SK-N-SH (cell line): ENCODE results near the gene ANKS1B. TPM values are rescaled to one million over a fixed set of nuclear protein-coding genes. Genes with fewer than 3 reads are reported as not detected.

ENCODE experiments used
- CTCF ChIA-PET: fragments of 300-600, 350-600 bp; formaldehyde crosslinking; extraction: SDS; loops from one replicate; lab custom pipeline; 2021; lab: Yijun Ruan, JAX
- POLR2A ChIA-PET: fragments of 350-600 bp; sonication (Branson Sonifier 250); formaldehyde crosslinking; extraction: SDS; loops from one replicate; lab custom pipeline; 2020; ENCODE audit warnings: antibody characterized with exemption, inconsistent platforms; lab: Yijun Ruan, JAX
- DNase-seq: peaks from one replicate; pipeline ENCODE4 v3.0.0; 2012
- H2AFZ ChIP-seq: fragments of 200-600 bp; sonication (generic); 2 replicates; pipeline ENCODE4 v1.8.1; 2016; ENCODE audit warnings: antibody characterized with exemption, mild to moderate bottlenecking, low read depth
- H3F3A ChIP-seq: fragments of 200-600 bp; sonication (generic); replicated peaks from 2 replicates; pipeline ENCODE3; 2016; ENCODE audit warnings: antibody characterized with exemption, mild to moderate bottlenecking; ENCODE audit not compliant: insufficient read depth
- H3K27ac ChIP-seq, 2 experiments: fragments of 200-500 bp in 1 of 2; fragments of 200-600 bp in 1 of 2; sonication (Bioruptor generic) in 1 of 2; sonication (generic), shearing (Covaris generic) in 1 of 2; 2 replicates each; pipeline versions ENCODE4 v1.5.1 to v1.6.1; 2014 to 2016; ENCODE audit warnings: low read depth in 2 of 2, inconsistent platforms in 1 of 2, low read length in 1 of 2, mild to moderate bottlenecking in 1 of 2, mixed read lengths in 1 of 2
- H3K27me3 ChIP-seq: fragments of 200-600 bp; sonication (generic), shearing (Covaris generic); 2 replicates; pipeline ENCODE4 v1.6.1; 2016; ENCODE audit warnings: mixed run types; ENCODE audit not compliant: insufficient read depth
- H3K36me3 ChIP-seq, 2 experiments: fragments of 200-500 bp in 1 of 2; fragments of 200-600 bp in 1 of 2; sonication (Bioruptor generic) in 1 of 2; sonication (generic) in 1 of 2; replicated peaks in 1 of 2; 2 replicates each; pipeline versions ENCODE3 to v1.5.1; 2014 to 2016; ENCODE audit warnings: low read length in 1 of 2, mild to moderate bottlenecking in 1 of 2; ENCODE audit not compliant: insufficient read depth in 2 of 2, control insufficient read depth in 1 of 2
- H3K4me1 ChIP-seq, 2 experiments: fragments of 200-500 bp in 1 of 2; fragments of 200-600 bp in 1 of 2; sonication (Bioruptor generic) in 1 of 2; sonication (generic), shearing (Covaris generic) in 1 of 2; 2 replicates each; pipeline versions ENCODE4 v1.5.1 to v1.6.1; 2014 to 2016; ENCODE audit warnings: low read depth in 1 of 2, low read length in 1 of 2, mixed run types in 1 of 2; ENCODE audit not compliant: insufficient read depth in 2 of 2, control insufficient read depth in 1 of 2
- H3K4me2 ChIP-seq: fragments of 200-600 bp; sonication (generic), shearing (Covaris generic); 2 replicates; pipeline ENCODE4 v1.6.1; 2017; ENCODE audit warnings: mixed run types
- H3K4me3 ChIP-seq, 2 experiments: fragments of 200-500 bp in 1 of 2; fragments of 200-600 bp in 1 of 2; sonication (Bioruptor generic) in 1 of 2; sonication (generic), shearing (Covaris generic) in 1 of 2; 2 replicates each; pipeline versions ENCODE4 v1.5.1 to v1.8.1; 2014 to 2016; ENCODE audit warnings: low read depth in 2 of 2, inconsistent platforms in 1 of 2, low read length in 1 of 2, mild to moderate bottlenecking in 1 of 2, mixed read lengths in 1 of 2, moderate library complexity in 1 of 2
- H3K79me2 ChIP-seq: fragments of 200-600 bp; sonication (generic); 2 replicates; pipeline ENCODE4 v1.8.1; 2017; ENCODE audit warnings: mild to moderate bottlenecking; ENCODE audit not compliant: insufficient read depth
- H3K9ac ChIP-seq: fragments of 200-600 bp; sonication (generic); 2 replicates; pipeline ENCODE4 v1.6.1; 2017; ENCODE audit warnings: mixed run types
- H3K9me2 ChIP-seq: fragments of 200-600 bp; sonication (generic); 2 replicates; pipeline ENCODE4 v1.6.1; 2017; ENCODE audit warnings: mixed run types
- H3K9me3 ChIP-seq: fragments of 200-600 bp; sonication (generic); 2 replicates; pipeline ENCODE4 v1.6.1; 2017; ENCODE audit warnings: mixed run types, mild to moderate bottlenecking, moderate library complexity
- H4K20me1 ChIP-seq: fragments of 200-600 bp; sonication (generic); 2 replicates; pipeline ENCODE4 v1.6.1; 2017; ENCODE audit warnings: mild to moderate bottlenecking, mixed run types; ENCODE audit not compliant: insufficient read depth
- ELF1 ChIP-seq: IDR thresholded peaks from 2 replicates; pipeline ENCODE4 v1.4.0; 2012
- FOXM1 ChIP-seq: IDR thresholded peaks from 2 replicates; pipeline ENCODE4 v1.4.0; 2012; ENCODE audit warnings: low read depth, mild to moderate bottlenecking
- GABPA ChIP-seq: IDR thresholded peaks from 2 replicates; pipeline ENCODE4 v1.4.0; 2012; ENCODE audit warnings: low read depth, mild to moderate bottlenecking
- GATA2 ChIP-seq: sonication (generic); formaldehyde crosslinking; IDR thresholded peaks from 2 replicates; pipeline ENCODE4 v1.5.0; 2020; ENCODE audit warnings: mild to moderate bottlenecking, missing genetic modification reagents
- MEF2A ChIP-seq: IDR thresholded peaks from 2 replicates; pipeline ENCODE4 v1.4.0; 2012; ENCODE audit warnings: low read depth, borderline replicate concordance
- MXI1 ChIP-seq: IDR thresholded peaks from 2 replicates; pipeline ENCODE4 v1.6.1; 2012; ENCODE audit warnings: mild to moderate bottlenecking, low read depth, low read length, improper control_type of control experiment
- POLR2AphosphoS5 ChIP-seq: IDR thresholded peaks from 2 replicates; pipeline ENCODE4 v1.6.1; 2012; ENCODE audit warnings: low read depth, low read length
- RFX5 ChIP-seq: IDR thresholded peaks from 2 replicates; pipeline ENCODE4 v1.6.1; 2012; ENCODE audit warnings: mild to moderate bottlenecking, improper control_type of control experiment, low read length
- RXRA ChIP-seq: IDR thresholded peaks from 2 replicates; pipeline ENCODE4 v1.4.0; 2012; ENCODE audit warnings: low read depth, mild to moderate bottlenecking, borderline replicate concordance
- SMC3 ChIP-seq: IDR thresholded peaks from 2 replicates; pipeline ENCODE4 v1.6.1; 2012; ENCODE audit warnings: low read depth, low read length, improper control_type of control experiment
- TEAD4 ChIP-seq: IDR thresholded peaks from 2 replicates; pipeline ENCODE4 v1.4.0; 2012; ENCODE audit warnings: mild to moderate bottlenecking, borderline replicate concordance; ENCODE audit not compliant: insufficient read depth
- YY1 ChIP-seq: IDR thresholded peaks from 2 replicates; pipeline ENCODE4 v1.4.0; 2012; ENCODE audit warnings: low read depth, mild to moderate bottlenecking
- WGBS: methylation state at CpG from one replicate; pipeline ENCODE4 v1.1.6; 2017; ENCODE audit warnings: low lambda C conversion rate; 5-methylcytosine and 5-hydroxymethylcytosine counted together
- polyA plus RNA-seq, 3 experiments: library from polyadenylated mRNA; depleted of rRNA; stranded (reverse); fragments of >200 nt; gene quantifications; 2 replicates each; pipeline ENCODE4 v1.2.3, GENCODE V29; 2012
- TF ChIP-seq, protein P1 (sequence below): fragments of 150-350 bp; IDR thresholded peaks from 2 replicates; pipeline ENCODE4 v1.6.1; 2016; ENCODE audit warnings: mild to moderate bottlenecking, low read depth, low read length
- TF ChIP-seq, protein P2 (sequence below): IDR thresholded peaks from 2 replicates; pipeline ENCODE4 v1.4.0; 2012; ENCODE audit warnings: low read depth, borderline replicate concordance
- TF ChIP-seq, protein P3 (sequence below): fragments of 150-350 bp; IDR thresholded peaks from 2 replicates; pipeline ENCODE4 v1.6.1; 2017; ENCODE audit warnings: antibody characterized with exemption, low read length, low read depth, borderline replicate concordance
- TF ChIP-seq, protein P4 (sequence below): IDR thresholded peaks from 2 replicates; pipeline ENCODE4 v1.4.0; 2012; ENCODE audit warnings: low read depth, borderline replicate concordance
- TF ChIP-seq, protein P5 (sequence below): IDR thresholded peaks from 2 replicates; pipeline ENCODE4 v1.6.1; 2012; ENCODE audit warnings: mild to moderate bottlenecking, low read depth, low read length, moderate library complexity

The ANKS1B gene
- polyA plus RNA-seq, 1 of the 3 experiments (the other 2 are of a cell fraction): 1.8 TPM

DNA sequence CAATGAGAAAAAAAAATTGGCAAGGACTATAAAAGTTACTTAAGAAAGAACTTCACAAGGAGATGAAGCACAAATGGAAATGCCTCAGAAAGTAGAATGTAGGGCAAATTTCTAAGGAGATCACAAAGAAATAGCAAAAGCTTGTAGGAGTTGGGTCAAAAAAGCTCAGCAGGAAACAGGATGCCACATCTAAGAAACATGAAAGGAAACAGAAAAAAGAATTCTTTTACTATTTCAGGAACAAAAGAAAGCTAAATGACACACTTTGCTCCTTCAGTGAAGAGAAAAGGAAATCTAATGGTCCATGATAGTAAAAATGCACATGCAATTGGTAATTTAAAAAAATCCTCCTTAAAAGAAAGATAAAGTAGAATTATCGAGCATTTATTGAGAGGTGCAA, 789.3 kb downstream of the ANKS1B start (continued):
- TF ChIP-seq, protein P1, sequence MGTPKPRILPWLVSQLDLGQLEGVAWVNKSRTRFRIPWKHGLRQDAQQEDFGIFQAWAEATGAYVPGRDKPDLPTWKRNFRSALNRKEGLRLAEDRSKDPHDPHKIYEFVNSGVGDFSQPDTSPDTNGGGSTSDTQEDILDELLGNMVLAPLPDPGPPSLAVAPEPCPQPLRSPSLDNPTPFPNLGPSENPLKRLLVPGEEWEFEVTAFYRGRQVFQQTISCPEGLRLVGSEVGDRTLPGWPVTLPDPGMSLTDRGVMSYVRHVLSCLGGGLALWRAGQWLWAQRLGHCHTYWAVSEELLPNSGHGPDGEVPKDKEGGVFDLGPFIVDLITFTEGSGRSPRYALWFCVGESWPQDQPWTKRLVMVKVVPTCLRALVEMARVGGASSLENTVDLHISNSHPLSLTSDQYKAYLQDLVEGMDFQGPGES: no peak
- TF ChIP-seq YY1 (no peak), POLR2AphosphoS5 (no peak)

DNA sequence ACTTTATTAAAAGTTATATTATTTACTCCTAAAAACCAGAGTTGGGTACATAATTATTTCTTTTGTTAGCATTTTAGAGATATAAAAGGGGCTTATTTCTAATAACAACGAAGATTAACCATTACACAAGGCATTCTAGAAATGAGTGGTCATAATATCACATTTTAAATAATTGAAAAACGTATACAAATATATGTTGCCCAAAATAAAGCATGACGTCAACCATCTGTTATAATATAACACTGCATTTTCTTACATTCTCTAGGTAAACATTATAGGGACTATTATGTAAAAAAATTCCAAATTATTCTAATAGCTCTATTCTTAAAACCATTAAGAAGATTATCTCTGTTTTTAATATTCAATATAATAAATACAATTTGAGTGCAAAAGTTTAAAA, 792.2 kb downstream of the ANKS1B start:
- H3K9ac ChIP-seq: no peak overlapping the region
- no peak overlapping the region for H3K4me3 ChIP-seq
- H3K27me3 ChIP-seq: no peaks in the 10 kb centered on the region
- CTCF ChIA-PET: no interaction called here
- H3K36me3 ChIP-seq: no peaks in the 10 kb centered on the region
- no peaks in the 10 kb centered on the region for H3K79me2 ChIP-seq
- H3K4me1 ChIP-seq: no peaks in the 10 kb centered on the region
- H3K27ac ChIP-seq: no peak overlapping the region
- TF ChIP-seq GATA2 (no peak), TEAD4 (no peak), ELF1 (no peak)
- TF ChIP-seq, protein P2, sequence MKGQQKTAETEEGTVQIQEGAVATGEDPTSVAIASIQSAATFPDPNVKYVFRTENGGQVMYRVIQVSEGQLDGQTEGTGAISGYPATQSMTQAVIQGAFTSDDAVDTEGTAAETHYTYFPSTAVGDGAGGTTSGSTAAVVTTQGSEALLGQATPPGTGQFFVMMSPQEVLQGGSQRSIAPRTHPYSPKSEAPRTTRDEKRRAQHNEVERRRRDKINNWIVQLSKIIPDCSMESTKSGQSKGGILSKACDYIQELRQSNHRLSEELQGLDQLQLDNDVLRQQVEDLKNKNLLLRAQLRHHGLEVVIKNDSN: no peak
- TF ChIP-seq, all 33 proteins: peak for 0
- WGBS: 17% methylated on average over 3 of the region's 3 CpGs
- H4K20me1 ChIP-seq: no peaks in the 10 kb centered on the region
- no peak for DNase-seq
- no peaks in the 10 kb centered on the region for H3K9me3 ChIP-seq
- H2AFZ ChIP-seq: no peak overlapping the region
- no peak overlapping the region for H3K4me2 ChIP-seq
- H3K9me2 ChIP-seq: no peaks in the 10 kb centered on the region
- POLR2A ChIA-PET: no interaction called here
- H3F3A ChIP-seq: no peaks in the 10 kb centered on the region

DNA sequence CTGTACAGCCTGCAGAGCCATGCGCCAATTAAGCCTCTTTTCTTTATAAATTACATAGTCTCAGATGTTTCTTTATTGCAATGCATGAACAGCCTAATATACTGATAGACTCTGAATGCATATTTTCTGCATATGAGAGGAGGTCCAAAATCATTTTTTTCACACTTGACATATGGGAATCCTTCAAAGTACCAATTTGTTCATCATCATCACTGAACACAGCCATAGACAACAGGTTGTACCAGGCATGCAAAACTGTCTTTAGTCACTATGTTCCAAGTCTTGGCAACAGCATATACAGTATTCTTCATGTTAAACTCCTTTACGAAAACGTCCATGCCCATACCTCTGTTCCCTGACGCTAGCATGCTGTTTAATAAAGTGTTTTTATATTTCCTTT, 807.9 kb downstream of the ANKS1B start:
- H4K20me1 ChIP-seq: no peaks in the 10 kb centered on the region
- no peaks in the 10 kb centered on the region for H3K9me3 ChIP-seq
- ChIA-PET POLR2A (no interaction called here), CTCF (no interaction called here)
- no peaks in the 10 kb centered on the region for H3K36me3 ChIP-seq
- H3K79me2 ChIP-seq: no peaks in the 10 kb centered on the region
- no peak overlapping the region for H3K27ac ChIP-seq
- DNase-seq: no peak
- no peak overlapping the region for H2AFZ ChIP-seq
- WGBS: 36% methylated on average over 4 of the region's 4 CpGs
- H3K9me2 ChIP-seq: no peaks in the 10 kb centered on the region
- no peak overlapping the region for H3K9ac ChIP-seq
- no peaks in the 10 kb centered on the region for H3K4me1 ChIP-seq
- H3F3A ChIP-seq: no peaks in the 10 kb centered on the region
- H3K4me3 ChIP-seq: no peak overlapping the region
- H3K27me3 ChIP-seq: no peaks in the 10 kb centered on the region
- no peak overlapping the region for H3K4me2 ChIP-seq
- TF ChIP-seq, protein P2: no peak
- no peak for TF ChIP-seq FOXM1
- TF ChIP-seq, protein P3, sequence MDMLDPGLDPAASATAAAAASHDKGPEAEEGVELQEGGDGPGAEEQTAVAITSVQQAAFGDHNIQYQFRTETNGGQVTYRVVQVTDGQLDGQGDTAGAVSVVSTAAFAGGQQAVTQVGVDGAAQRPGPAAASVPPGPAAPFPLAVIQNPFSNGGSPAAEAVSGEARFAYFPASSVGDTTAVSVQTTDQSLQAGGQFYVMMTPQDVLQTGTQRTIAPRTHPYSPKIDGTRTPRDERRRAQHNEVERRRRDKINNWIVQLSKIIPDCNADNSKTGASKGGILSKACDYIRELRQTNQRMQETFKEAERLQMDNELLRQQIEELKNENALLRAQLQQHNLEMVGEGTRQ: no peak
- TF ChIP-seq SMC3: no peak
- TF ChIP-seq, protein P4, sequence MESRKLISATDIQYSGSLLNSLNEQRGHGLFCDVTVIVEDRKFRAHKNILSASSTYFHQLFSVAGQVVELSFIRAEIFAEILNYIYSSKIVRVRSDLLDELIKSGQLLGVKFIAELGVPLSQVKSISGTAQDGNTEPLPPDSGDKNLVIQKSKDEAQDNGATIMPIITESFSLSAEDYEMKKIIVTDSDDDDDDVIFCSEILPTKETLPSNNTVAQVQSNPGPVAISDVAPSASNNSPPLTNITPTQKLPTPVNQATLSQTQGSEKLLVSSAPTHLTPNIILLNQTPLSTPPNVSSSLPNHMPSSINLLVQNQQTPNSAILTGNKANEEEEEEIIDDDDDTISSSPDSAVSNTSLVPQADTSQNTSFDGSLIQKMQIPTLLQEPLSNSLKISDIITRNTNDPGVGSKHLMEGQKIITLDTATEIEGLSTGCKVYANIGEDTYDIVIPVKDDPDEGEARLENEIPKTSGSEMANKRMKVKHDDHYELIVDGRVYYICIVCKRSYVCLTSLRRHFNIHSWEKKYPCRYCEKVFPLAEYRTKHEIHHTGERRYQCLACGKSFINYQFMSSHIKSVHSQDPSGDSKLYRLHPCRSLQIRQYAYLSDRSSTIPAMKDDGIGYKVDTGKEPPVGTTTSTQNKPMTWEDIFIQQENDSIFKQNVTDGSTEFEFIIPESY: no peak
- TF ChIP-seq GABPA: no peak
- TF ChIP-seq MEF2A: no peak
- no peak for TF ChIP-seq RFX5
- TF ChIP-seq RXRA: no peak
- TF ChIP-seq GATA2: no peak
- TF ChIP-seq, protein P5, sequence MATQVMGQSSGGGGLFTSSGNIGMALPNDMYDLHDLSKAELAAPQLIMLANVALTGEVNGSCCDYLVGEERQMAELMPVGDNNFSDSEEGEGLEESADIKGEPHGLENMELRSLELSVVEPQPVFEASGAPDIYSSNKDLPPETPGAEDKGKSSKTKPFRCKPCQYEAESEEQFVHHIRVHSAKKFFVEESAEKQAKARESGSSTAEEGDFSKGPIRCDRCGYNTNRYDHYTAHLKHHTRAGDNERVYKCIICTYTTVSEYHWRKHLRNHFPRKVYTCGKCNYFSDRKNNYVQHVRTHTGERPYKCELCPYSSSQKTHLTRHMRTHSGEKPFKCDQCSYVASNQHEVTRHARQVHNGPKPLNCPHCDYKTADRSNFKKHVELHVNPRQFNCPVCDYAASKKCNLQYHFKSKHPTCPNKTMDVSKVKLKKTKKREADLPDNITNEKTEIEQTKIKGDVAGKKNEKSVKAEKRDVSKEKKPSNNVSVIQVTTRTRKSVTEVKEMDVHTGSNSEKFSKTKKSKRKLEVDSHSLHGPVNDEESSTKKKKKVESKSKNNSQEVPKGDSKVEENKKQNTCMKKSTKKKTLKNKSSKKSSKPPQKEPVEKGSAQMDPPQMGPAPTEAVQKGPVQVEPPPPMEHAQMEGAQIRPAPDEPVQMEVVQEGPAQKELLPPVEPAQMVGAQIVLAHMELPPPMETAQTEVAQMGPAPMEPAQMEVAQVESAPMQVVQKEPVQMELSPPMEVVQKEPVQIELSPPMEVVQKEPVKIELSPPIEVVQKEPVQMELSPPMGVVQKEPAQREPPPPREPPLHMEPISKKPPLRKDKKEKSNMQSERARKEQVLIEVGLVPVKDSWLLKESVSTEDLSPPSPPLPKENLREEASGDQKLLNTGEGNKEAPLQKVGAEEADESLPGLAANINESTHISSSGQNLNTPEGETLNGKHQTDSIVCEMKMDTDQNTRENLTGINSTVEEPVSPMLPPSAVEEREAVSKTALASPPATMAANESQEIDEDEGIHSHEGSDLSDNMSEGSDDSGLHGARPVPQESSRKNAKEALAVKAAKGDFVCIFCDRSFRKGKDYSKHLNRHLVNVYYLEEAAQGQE: no peak
- TF ChIP-seq YY1: no peak
- TF ChIP-seq MXI1: no peak
